ENCODE results near the gene TSPYL4.

Gene TSPYL4

GRCh38 chr6:116221067-116221466 lies 32.8 kb downstream of the TSPYL4 start:
- DNase-seq: no peak

GRCh38 chr6:116218866-116219265 lies 35.0 kb downstream of the TSPYL4 start:
- DNase-seq: no peak

- DNase-seq: peak; percentile 10
Measured at GRCh38 chr6:116218172-116218633, 35.7 kb downstream of the TSPYL4 start.

- peak; percentile 42 for DNase-seq
Measured at GRCh38 chr6:116217069-116217468, 36.8 kb downstream of the TSPYL4 start.

- DNase-seq: no peak
Measured at GRCh38 chr6:116215414-116215813, 38.5 kb downstream of the TSPYL4 start.

GRCh38 chr6:116214681-116215080 lies 39.2 kb downstream of the TSPYL4 start:
- no peak for DNase-seq

- DNase-seq: no peak
Measured at GRCh38 chr6:116210750-116211425, 43.0 kb downstream of the TSPYL4 start.

GRCh38 chr6:116210316-116210715 lies 43.6 kb downstream of the TSPYL4 start:
- no peak for DNase-seq

- DNase-seq: no peak
Measured at GRCh38 chr6:116208056-116208785, 45.7 kb downstream of the TSPYL4 start.

- peak; percentile 28 for DNase-seq
Measured at GRCh38 chr6:116206231-116206903, 47.5 kb downstream of the TSPYL4 start.

GRCh38 chr6:116205281-116205680 lies 48.6 kb downstream of the TSPYL4 start:
- DNase-seq: no peak

GRCh38 chr6:116201538-116201937 lies 52.3 kb downstream of the TSPYL4 start:
- DNase-seq: no peak

GRCh38 chr6:116200619-116201249 lies 53.1 kb downstream of the TSPYL4 start:
- DNase-seq: no peak

Data from activated CD4-positive, alpha-beta T cell treated with anti-CD3 and anti-CD28 coated beads, Interleukin-10, Interleukin-2, amounts not matched to agents 100 ng/mL and 50 ng/mL, durations not matched to agents 16 hours and 8 hours (primary cell).